NCI-H1694 treated with DMSO at 0.1 percent for 48 hours (cell line): Measurements from ENCODE around the gene C6orf62.
"Not testable (repeated sequence)": the region's sequence is repeated elsewhere in the genome, so short reads cannot be mapped to it uniquely, and the experiment has no call there.

Experiments used
- DNase-seq: peaks from one replicate; lab custom pipeline; 2025; lab: John Stamatoyannopoulos, UW

C6orf62 gene

DNA sequence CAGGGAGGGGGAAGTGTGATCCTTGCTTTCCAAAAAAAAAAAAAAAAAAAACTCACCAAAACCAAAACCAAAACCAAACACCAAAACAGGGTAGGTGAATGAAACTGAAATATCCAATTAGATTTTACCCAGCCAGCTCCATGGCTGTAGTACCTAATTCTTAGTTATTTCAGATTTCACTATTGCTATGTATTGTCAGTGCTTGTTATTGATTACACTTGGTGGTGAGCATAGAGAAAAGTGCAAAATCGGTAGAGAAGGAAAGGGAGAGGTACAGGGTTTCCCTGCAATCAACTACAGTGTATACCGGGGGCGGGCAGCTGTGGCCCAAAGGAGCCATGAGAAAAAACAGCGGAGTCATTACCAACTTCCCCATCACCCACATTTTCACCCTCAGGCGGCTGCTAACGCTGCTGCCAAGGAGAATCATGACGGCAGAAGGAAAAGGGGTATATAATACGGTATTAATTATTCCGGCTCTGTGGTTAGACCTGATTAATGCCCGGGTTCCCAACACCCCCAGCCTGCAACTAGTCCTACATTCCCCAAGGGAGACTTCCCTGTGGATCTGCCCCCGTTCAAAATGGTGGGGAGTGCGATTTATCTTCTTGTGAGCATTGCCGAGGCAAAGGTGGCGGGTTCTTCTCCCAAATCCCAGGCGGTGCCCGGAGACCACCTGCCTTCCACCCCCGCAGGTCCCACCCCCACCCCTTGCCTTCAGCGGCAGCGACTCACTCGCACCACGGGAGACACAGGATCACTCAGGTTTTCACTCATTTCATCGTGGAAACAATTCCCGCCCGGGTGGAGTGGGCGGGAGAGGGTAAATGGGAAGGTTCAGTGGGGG lies at the start of gene C6orf62:
C6orf62 (minus strand) TSS at position 30 of the 847 bp plus-strand sequence. CDS start 486 bp downstream, outside the sequence.
- DNase-seq = peak; percentile 6

DNA sequence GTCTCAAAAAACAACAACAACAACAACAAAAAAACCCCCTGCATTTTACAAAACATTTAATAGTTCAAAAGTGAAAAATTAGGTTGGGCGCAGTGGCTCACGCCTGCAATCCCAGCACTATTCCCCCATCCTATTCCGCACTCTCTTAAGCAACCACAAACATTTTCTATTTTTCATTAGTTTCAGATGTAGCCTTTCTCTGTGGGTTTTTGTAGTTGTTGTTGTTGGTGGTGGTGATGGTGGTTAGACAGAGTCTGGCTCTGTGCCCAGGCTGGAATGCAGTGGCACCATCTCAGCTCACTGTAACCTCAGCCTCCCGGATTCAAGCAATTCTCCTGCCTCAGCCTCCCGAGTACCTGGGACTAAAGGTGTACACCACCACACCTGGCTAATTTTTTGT lies 49.4 kb upstream of the C6orf62 start:
- DNase-seq = no peak

DNA sequence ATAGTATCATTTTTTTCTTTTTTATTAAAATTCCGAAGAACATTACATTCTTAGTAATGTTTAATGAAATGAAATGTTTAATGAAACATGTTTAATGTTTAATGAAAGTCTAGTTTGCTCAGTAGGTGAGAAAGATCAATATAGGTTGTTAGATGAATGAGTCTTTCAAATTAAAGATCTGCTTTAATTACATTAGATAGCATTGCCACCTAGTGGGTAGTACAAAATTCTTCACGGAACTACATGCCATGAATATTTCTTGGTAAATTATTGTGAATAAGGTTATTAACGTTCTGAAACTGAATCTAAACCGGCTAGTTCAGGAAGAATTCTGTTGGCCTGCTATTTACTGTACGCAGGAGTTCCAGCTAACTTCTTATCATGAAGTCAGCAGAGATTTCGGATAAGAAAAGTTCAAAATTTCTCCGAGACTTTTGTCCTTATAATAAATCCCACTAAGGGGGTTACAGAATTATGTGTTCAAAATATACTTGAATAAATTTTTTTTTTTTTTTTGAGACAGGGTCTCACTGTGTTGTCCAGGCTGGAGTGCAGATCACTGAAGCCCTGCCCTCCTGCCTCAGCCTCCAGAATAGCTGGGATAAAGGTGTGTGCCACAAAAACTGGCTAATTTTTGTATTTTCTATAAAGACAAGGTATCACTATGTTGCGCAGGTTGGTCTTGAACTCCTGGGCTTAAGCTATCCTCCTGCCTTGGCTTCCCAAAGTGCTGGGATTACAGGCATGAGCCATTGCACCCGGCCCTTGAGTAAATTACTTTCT lies 47.9 kb upstream of the C6orf62 start:
- peak; percentile 32 for DNase-seq

DNA sequence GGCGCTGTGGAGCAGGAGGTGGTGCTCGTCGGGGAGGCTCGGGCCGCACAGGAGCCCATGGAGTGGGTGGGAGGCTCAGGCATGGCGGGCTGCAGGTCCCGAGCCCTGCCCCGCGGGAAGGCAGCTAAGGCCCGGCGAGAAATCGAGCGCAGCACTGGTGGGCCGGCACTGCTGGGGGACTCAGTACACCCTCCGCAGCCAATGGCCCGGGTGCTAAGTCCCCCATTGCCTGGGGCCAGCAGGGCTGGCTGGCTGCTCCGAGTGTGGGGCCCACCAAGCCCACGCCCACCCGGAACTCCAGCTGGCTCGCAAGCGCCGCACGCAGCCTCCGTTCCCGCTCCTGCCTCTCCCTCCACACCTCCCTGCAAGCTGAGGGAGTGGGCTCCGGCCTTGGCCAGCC lies 47.0 kb upstream of the C6orf62 start:
- DNase-seq = not testable (repeated sequence)

DNA sequence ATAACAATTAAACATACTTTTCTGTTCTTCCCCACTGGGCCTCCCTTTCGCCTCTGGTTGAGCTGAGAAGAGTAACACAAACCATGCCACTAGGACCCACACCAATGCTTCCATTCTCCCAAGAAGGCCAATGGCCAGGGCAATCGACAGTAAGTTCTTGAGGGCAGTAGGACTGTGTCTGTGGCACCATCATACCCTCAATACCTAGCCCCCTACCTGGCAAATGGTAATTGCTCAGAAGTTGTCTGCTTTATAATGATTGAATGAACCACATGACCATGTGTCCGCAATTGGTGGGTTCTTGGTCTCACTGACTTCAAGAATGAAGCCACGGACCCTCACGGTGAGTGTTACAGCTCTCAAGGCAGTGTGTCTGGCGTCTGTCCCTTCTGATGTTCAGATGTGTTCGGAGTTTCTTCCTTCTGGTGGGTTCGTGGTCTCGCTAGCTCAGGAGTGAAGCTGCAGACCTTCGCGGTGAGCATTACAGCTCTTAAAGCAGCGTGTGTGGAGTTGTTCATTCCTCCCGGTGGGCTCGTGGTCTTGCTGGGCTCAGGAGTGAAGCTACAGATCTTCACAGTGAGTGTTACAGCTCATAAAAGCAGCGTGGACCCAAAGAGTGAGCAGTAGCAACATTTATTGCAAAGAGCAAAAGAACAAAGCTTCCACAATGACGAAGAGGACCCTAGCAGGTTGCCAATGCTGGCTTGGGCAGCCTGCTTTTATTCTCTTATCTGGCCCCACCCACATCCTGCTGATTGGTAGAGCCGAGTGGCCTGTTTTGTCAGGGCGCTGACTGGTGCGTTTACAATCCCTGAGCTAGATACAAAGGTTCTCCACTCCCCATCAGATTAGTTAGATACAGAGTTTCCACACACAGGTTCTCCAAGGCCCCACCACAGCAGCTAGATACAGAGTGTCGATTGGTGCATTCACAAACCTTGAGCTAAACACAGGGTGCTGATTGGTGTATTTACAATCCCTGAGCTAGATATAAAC lies 46.2 kb upstream of the C6orf62 start:
- not testable (repeated sequence) for DNase-seq

DNA sequence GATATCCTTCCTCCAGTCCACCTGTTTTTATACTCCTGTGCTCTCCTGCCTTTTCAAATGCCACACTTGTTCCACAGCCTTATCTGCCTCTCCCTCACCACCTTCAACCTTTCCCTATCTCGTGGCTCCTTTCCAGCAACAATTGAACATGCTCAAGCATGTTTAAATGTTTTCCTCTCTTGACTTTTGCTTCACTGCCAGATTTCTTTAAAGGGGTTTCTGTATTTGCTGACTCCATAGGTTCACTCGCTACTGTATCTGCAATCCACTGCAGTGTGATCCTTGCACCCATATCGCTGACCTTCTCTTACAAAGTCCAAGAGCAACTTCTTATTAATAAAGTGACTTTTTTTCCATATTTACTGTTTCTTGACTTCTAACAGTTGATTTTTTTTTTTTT lies 44.6 kb upstream of the C6orf62 start:
- no peak for DNase-seq

DNA sequence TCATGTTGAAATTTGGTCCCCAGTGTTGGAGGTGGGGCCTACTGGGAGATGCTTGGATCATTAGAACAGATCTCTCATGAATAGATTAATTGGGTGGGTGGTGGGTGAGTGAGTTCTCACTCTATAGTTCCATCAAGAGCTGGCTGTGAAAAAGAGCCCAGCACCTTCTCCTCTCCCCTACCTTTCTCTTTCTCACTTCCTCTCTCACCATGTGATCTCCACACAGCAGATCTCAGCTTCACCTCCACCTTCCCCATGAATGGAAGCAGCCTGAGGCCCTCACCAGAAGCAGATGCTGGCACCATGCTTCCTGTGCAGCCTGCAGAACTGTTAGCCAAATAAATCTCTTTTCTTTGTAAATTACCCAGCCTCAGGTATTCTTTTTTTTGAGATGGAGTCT lies 42.9 kb upstream of the C6orf62 start:
- no peak for DNase-seq

DNA sequence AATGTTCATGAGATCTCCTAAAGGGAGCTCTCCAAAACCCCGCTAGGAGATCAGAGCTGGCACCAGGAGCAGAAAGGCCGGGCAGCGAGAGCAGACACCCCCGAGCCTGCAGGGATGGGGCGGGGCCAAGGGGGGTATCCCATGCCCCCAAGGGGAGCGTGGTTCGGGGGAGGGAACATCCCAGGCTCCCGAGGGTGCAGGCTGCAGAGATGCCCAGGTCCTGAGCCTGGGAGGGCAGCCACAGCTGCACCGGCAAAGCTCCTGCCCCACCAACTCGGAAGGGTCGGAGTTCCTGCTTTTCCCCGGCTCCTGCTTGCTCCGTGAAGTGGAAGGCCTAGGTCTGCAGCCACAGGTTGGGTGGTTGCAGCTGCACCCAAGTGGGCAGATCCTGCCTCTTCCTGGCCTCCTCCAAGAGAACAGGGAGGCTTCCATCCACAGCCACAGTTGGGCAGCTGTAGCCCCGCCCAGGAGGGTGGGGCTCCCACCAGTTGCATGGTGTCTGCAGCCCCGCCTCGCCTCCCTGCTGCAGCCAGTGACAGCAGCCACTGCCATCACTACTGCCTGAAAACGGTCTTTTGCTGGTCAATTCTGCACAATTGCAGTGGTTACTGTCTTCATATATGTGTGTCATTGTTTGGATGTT lies 42.4 kb upstream of the C6orf62 start:
- no peak for DNase-seq

DNA sequence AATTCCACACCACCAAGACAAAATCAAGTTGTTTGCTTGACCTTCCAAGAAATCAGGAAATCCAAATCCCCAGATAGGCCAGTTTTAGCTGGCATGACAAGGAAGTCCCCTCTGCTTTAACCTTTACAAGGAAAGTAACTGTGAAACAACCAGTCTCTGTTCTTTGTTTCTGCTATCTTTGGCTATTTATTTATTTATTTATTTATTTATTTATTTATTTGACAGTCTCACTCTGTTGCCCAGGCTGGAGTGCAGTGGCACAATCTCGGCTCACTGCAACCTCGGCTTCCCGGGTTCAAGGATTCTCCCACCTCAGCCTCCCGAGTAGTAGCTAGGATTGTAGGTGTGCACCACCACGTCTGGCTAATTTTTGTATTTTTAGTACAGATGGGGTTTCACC lies 41.3 kb upstream of the C6orf62 start:
- no peak for DNase-seq

DNA sequence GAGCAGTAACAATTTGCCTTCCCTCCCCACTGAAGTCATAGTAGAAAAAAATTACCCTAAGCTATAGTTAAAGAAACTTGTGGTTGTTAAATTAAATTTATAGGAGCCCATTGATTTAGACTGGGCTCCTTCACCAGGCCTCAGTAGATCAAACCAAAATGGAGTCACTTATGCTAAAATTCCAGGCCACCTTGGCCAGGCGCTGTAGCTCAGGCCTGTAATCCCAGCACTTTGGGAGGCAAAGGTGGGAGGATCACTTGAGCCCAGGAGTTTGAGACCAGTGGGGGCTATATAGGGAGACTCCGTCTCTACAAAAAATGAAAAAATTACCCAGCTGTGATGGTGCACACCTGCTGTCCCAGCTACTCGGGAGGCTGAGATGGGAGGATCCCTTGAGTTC lies 40.8 kb upstream of the C6orf62 start:
- DNase-seq = no peak

DNA sequence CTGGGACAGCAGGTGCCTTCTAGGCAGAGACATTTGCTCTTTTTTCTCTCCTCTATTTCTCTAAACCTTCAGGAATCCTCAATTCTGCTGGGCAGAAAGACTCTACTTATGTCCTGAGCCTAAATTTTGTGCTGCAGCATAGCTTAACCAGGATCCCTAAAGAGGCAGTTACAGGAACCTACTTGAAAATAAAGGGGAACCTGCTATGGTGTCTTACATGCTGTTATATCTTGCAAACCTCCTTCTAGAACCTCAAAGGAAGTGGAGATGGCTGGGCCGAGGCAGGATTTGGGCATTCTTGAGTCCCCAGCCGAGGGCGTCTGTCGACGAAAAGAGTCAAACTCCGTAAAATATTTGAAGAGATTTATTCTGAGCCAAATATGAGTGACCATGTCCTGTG lies 38.7 kb upstream of the C6orf62 start:
- no peak for DNase-seq

DNA sequence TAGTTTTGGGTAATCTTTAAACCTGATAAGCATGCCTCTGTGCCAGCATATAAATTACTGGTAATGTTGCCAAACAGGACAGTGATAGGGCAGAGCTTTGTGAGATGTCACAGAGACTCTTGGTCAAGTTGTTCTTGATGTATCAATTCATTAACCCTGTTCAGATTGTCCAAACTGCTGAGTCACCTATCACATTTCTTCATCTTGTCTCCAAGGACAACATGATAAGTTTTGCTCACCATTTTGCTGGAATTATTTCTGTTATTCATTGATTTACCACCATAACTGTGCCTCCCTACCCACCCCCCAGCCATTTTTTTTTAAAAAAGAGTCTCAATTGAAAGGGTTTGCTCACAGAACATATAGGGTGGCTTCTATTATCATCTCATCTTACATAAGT lies 36.3 kb upstream of the C6orf62 start:
- DNase-seq = no peak

DNA sequence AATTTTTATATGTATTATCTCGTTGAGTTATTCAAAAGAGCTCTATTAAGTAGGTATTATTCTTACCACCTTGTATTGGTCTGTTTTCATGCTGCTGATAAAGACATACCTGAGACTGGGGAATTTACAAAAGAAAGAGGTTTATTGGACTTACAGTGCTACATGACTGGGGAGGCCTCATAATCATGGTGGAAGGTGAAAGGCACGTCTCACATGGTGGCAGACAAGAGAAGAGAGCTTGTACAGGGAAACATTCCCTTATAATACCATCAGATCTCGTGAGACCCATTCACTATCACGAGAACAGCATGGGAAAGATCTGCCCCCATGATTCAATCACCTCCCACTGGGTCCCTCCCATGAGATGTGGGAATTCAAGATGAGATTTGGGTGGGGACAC lies 35.4 kb upstream of the C6orf62 start:
- DNase-seq = not testable (repeated sequence)

DNA sequence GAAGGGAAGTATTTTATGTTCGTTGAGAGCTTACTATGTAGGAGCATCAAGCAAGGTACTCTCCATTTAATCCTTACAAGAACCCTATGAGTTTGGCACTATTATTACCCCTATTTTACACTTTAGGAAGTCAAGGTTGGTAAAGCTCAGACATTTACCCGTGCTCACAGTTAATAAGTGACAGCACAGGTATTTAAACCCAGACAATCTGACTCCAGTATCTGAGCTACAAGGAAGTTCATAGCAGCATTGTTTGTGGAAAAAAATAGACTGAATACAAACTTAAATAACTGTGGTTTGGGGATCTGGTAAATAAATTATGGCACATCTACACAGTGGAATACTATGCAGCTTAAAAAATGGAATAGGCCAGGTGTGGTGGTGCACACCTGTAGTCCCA lies 34.6 kb upstream of the C6orf62 start:
- DNase-seq = no peak

DNA sequence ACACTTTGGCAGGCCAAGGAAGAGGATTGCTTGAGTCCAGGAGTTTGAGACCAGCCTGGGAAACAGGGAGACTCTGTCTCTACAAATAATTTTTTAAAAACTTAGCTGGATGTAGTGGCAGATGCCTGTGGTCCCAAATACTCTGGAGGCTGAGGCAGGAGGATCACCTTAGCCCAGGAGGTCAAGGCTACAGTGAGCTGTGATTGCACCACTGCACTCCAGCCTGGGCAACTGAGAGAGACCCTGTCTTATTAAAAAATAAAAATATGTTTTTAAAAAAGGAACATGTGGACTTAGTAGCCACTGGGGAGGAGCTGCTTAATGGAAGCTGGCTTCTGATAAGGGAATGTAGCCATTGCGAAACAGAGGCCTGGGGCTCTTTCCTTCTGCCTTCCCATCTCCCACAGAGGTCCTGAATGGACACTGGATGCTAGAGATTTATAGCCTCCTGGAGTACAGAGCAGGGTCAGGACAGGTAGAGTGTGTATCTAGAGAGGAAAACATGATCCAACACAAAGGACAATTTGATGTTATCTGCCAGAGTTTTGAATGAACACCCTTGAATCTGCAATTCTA lies 34.1 kb upstream of the C6orf62 start:
- no peak for DNase-seq

DNA sequence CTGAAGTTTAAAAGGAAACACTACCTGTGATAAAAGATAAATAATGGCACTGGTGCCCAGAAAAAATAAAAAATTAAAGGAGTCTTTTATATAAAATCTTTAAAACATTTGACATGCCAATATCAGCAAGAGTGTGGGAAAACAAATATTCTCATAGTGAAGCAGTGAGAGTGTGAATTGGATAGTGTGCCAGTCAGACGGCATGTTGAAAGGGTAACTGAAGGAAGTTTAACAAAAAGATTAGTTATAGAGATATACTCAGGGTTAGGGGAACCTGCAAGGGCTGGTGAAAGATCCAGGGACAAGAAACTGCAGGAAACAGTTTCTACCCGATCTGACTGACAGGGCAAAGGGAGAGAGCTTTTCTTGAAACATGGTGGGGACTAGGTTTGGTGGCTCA lies 33.5 kb upstream of the C6orf62 start:
- no peak for DNase-seq

DNA sequence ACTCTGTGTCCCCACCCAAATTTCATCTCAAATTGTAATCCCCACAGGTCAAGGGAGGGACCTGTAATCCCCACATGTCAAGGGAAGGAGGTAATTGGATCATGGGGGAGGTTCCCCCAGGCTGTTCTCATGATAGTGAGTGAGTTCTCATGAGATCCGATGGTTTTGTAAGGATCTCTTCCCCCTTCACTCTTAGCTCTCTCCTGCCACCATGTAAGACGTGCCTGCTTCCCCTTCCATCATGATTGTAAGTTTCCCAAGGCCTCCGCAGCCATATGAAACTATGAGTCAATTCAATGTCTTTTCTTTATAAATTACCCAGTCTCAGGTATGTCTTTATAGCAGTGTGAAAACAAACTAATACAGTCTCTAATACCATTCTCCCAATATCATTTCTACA lies 31.9 kb upstream of the C6orf62 start:
- DNase-seq = not testable (repeated sequence)

DNA sequence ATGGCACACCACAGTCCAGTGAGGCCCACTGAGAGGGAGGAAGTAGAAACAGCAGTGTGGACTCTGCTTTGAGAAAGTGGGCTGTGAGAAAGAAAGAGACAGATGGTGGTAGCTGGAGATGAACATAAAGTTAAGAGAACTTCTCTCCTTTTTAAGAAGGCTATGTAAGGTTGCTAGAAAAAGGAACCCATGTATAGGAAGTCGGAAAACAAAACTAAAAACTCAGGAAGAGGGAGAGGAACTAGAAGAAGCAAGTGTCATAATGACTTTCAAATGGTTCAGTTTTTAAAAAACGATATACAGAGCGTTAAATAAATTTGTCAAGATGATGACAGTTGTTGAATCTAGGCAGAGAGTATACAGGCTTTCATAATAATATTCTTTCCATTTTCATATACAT lies 30.3 kb upstream of the C6orf62 start:
- DNase-seq = no peak

DNA sequence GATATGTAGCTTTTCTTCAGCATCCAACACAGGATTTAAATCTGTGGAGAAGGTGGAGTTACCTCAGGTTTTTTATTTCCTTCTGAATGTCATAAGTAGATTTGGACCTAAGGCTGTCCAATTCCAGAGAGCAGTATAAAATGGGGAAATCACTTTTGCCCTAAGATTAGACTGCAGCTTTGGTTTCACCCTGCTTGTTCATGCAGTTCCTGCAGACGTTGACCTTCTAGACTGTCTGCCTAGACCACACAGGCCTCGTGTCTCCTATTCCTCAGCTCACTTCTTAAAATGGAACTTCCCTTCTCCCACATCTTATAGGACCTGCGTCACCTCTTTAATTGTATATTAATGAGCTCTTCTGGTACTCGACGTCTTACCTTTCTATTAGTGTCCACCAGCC lies 26.0 kb upstream of the C6orf62 start:
- no peak for DNase-seq

DNA sequence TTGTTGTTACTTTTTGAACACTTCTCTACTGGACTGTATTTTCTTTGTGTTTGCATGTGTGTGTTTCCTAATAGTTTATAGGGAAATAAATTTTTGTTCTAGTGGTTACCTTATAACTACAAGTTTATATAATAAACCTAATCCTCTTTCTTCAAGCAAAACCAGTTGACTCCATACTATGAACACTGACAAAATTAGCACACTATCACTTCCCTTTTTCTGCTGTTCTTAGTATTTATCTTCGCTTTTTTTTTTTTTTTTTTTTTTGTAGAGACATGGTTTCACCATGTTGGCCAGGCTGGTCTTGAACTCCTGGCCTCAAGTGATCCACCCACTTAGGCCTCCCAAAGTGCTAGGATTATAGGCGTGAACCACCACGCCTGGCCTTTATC lies 25.0 kb upstream of the C6orf62 start:
- no peak for DNase-seq

DNA sequence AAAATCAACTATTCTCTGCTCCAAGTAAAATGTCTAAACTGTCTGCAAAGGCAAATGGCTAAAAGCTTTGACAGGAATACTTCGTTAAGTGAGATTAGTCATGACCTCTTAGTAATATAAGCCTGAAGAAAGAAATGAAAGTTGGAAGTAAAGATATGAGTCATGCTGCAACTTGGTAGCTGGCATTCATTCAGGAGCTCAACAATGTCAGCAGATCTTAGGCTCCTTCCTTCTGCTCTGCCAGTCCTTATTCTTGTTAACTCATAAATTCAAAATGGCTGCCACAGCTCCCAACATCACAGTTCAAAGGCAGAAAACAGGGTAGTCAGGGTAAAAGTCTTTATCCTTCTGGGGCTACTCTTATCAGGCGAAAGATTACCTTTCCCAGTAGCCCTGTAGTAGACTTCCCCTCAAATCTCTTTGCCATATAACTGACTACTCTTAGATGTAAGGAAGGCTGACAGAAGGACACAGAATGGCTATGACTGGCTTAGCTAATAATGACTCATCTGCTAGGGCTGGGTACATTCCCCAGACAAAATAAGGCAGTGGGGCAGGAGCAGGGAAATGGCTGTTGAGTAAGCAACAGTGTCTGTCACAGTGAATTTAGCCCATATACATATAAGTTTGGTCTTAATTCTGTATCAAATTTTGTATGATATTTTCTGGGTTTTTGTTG lies 24.4 kb upstream of the C6orf62 start:
- no peak for DNase-seq
